Ishikawa (cell line): ENCODE results near the gene CCDC13.
A peak's percentile ranks its signal among the peaks of the same experiment; 100 is the strongest.

ENCODE experiments used
- CEBPB ChIP-seq: IDR thresholded peaks from 2 replicates; pipeline ENCODE4 v1.6.1; 2012
- CREB1 ChIP-seq: IDR thresholded peaks from 2 replicates; pipeline ENCODE4 v1.6.1; 2012; ENCODE audit warnings: low read depth
- EGR1 ChIP-seq: IDR thresholded peaks from 2 replicates; pipeline ENCODE4 v1.6.1; 2012
- EP300 ChIP-seq: IDR thresholded peaks from 2 replicates; pipeline ENCODE4 v1.6.1; 2012; ENCODE audit warnings: borderline replicate concordance
- FOXM1 ChIP-seq: IDR thresholded peaks from 2 replicates; pipeline ENCODE4 v1.6.1; 2012; ENCODE audit warnings: low read depth, borderline replicate concordance
- MAX ChIP-seq: IDR thresholded peaks from 2 replicates; pipeline ENCODE4 v1.6.1; 2012
- NFIC ChIP-seq: IDR thresholded peaks from 2 replicates; pipeline ENCODE4 v1.6.1; 2012
- RAD21 ChIP-seq: IDR thresholded peaks from 2 replicates; pipeline ENCODE4 v1.6.1; 2012; ENCODE audit warnings: low read depth
- REST ChIP-seq: IDR thresholded peaks from 2 replicates; pipeline ENCODE4 v1.6.1; 2012; ENCODE audit warnings: low read depth, mild to moderate bottlenecking
- TAF1 ChIP-seq: IDR thresholded peaks from 2 replicates; pipeline ENCODE4 v1.6.1; 2012; ENCODE audit warnings: low read depth, mild to moderate bottlenecking
- TCF12 ChIP-seq: IDR thresholded peaks from 2 replicates; pipeline ENCODE4 v1.6.1; 2012; ENCODE audit warnings: low read depth
- TEAD4 ChIP-seq: IDR thresholded peaks from 2 replicates; pipeline ENCODE4 v1.6.1; 2012
- USF1 ChIP-seq: IDR thresholded peaks from 2 replicates; pipeline ENCODE4 v1.6.1; 2012
- YY1 ChIP-seq: IDR thresholded peaks from 2 replicates; pipeline ENCODE4 v1.6.1; 2012; ENCODE audit warnings: low read depth
- ZBTB7A ChIP-seq: IDR thresholded peaks from 2 replicates; pipeline ENCODE4 v1.6.1; 2012; ENCODE audit warnings: low read depth

Gene CCDC13

GRCh38 chr3:42762046-42762724 is 10.9 kb downstream of the CCDC13 start:
- no peak for TF ChIP-seq RAD21
- TF ChIP-seq YY1: no peak
- TF ChIP-seq TAF1: no peak
- TF ChIP-seq EGR1: no peak
- TF ChIP-seq EP300: no peak
- no peak for TF ChIP-seq TCF12
- TF ChIP-seq TEAD4: no peak
- no peak for TF ChIP-seq MAX
- no peak for TF ChIP-seq REST
- no peak for TF ChIP-seq FOXM1
- TF ChIP-seq CEBPB: no peak
- no peak for TF ChIP-seq ZBTB7A
- TF ChIP-seq CREB1: no peak
- TF ChIP-seq USF1: no peak
- TF ChIP-seq NFIC: no peak

GRCh38 chr3:42758126-42758525 is 14.9 kb downstream of the CCDC13 start:
- TF ChIP-seq YY1 (no peak), TCF12 (no peak), ZBTB7A (no peak), NFIC (no peak), MAX (no peak), FOXM1 (no peak), CREB1 (no peak), CEBPB (no peak), TAF1 (no peak), USF1 (no peak)

- TF ChIP-seq MAX (no peak), REST (no peak), ZBTB7A (no peak), NFIC (no peak), TCF12 (no peak), USF1 (no peak), TEAD4 (no peak), CREB1 (no peak), EGR1 (no peak), YY1 (no peak), RAD21 (no peak), EP300 (no peak), CEBPB (no peak), FOXM1 (no peak), TAF1 (no peak)
Measured at GRCh38 chr3:42756681-42757213, 16.3 kb downstream of the CCDC13 start.

- TF ChIP-seq RAD21: peak; percentile 58
- TF ChIP-seq ZBTB7A: no peak
Measured at GRCh38 chr3:42755681-42756578, 17.1 kb downstream of the CCDC13 start.

GRCh38 chr3:42753757-42754156 is 19.3 kb downstream of the CCDC13 start:
- TF ChIP-seq ZBTB7A (no peak), REST (no peak), MAX (no peak), RAD21 (no peak), YY1 (no peak), NFIC (no peak)
